GM21381 (cell line): Measurements from ENCODE around the gene MEF2C.
A peak's percentile ranks its signal among the peaks of the same experiment; 100 is the strongest.

Source experiments
- ATAC-seq: cut with Tn5 transposase; IDR thresholded peaks from one replicate; pipeline ENCODE4 v1.9.1; 2021; ENCODE audit warnings: mild to moderate bottlenecking, moderate library complexity; ENCODE audit not compliant: unreplicated experiment

MEF2C gene

DNA sequence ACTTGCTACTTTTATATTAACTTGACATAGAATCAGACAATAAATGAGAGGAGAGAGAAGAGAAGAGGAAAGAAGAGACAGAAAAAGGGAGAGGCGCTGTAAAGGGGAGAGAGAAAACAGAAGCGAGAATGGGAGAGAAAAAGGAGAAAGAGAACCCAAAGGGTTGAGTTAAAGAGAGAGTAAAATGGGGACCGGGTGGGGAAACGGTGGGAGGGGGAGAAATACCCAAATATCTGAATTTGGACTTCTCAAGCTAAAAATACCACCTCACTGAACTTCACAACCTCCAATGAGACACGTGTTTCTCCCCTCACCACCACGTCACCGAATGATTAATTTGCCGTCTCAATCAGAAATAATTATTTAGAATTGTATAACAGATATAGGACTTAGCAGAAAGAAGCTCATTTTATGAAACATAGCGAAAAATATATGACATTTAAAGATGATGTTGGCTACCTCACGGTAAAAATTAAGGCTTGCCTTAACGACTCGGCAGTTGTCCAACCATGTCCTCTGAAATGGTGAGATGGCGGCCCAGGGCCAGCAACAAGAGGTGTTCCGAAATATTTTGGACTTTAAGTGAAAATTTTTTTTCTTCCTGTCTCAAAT lies 204.1 kb downstream of the MEF2C start:
- ATAC-seq: no peak

DNA sequence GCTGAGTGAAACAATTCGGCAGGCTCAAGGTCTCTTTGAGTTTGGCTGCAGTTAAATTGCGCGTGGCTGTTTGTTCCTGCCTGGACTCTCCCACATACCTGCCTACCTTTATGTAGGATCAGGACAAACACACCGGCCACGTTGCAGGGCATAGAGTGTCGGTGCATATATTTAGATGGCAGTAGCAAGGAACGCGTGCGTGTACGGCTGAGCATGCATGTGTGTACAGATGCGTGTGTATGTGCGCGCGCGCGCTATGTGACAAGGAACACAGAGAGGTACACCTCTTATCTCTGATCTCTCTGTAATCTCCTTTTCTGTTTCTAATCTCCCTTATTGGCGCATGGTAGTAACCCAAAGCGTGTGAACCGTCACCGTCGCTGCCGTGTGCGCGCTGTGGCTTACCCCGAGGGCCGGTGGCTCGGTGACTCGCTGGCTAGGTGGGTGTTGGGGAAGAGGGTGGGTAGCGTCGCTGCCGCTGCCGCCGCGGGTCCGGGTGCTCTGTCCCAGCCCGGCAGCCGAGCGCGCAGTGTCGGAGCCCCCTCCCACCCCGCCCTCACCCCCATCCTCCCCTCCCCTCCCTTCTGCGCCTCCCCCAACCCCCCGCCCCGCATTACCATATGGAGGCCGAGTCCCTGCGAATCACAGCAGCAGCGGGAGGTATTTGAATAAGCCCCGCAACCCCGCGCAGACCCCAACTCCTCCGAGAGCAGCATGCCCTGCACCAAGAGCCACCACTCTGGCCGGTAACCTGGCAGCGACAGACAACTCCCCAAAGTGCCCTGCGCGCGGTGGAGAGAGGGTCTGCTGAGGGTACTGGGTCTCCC lies 204.8 kb downstream of the MEF2C start:
- ATAC-seq: no peak

GRCh38 chr5:88677376-88677895 lies 205.5 kb downstream of the MEF2C start:
- ATAC-seq: no peak

DNA sequence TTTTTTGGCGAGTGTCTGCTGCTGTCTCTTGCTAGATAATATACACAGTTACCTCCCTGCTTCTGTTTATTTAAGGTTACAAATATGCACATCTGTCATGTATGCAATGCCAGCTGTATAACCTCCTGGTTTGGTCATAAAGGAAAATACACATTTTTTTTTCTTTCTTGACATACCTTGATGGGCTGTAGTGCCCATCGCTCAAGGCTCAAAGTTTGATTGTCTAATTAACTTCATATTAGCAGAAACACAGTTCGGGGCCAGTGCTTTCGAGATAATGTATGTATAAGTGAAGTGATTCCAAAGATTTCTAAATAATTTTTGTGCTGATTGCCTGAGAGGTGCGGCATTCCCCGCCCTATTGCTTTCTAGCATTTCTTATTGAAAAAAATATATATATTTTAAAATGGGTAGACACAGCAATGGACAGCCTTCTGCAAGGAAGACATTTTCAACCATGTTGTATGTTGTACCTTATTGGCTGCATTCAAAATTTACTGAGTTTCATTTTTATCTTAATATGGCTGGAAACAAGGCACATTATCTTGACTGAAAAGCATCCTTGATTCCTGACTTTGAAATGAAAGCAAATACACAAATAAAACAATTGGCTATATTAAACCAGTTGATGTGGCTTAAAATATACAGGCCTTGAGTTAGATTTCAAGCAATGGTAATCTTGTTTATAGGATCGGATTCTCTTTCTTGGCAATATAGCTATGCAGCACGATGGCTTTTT lies 206.2 kb downstream of the MEF2C start:
- no peak for ATAC-seq

GRCh38 chr5:88675708-88676636 lies 207.0 kb downstream of the MEF2C start:
- peak; percentile 42 for ATAC-seq

- ATAC-seq: peak; percentile 23
These were observed 207.7 kb downstream of the MEF2C start for GRCh38 chr5:88675168-88675707.

DNA sequence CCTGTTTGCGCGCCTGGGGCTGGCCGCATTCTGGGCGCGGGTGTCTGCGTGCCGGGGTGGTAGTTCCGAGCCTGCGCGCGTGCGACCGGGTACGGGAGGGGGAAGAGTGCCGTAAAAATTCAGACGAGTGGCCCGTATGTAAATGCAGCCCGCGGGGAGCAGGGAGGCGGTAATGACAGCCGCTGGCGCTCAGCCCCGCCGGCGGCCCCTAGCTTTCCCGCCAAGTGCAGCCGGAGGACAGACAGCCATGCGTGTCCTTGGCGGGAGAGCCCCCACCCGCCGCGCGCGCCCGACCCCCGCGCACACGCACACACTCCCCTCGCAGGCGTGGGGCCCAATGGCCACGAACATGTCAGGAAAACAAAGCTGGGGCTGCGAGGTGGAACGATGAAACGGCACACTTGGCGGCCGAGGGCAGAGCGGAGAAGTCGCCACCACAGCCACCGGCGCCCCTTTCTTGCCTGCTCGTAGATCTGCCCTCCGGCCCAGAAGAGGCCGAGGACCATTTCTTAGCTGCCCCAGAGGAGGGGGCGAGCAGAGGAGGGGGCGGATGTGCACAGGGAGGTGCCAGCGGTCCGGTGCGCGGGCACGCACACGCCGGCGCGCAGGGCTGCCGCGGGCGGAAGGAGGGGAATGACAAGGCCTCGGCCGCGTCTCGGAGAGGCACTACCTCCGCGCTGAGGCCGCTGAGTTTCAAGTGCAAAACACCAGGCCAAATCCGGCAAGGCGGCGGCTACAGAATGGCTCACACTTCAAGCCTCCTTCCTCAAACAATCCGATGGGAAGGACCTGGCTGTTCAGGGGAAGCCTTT lies 208.4 kb downstream of the MEF2C start:
- ATAC-seq: peak; percentile 67

DNA sequence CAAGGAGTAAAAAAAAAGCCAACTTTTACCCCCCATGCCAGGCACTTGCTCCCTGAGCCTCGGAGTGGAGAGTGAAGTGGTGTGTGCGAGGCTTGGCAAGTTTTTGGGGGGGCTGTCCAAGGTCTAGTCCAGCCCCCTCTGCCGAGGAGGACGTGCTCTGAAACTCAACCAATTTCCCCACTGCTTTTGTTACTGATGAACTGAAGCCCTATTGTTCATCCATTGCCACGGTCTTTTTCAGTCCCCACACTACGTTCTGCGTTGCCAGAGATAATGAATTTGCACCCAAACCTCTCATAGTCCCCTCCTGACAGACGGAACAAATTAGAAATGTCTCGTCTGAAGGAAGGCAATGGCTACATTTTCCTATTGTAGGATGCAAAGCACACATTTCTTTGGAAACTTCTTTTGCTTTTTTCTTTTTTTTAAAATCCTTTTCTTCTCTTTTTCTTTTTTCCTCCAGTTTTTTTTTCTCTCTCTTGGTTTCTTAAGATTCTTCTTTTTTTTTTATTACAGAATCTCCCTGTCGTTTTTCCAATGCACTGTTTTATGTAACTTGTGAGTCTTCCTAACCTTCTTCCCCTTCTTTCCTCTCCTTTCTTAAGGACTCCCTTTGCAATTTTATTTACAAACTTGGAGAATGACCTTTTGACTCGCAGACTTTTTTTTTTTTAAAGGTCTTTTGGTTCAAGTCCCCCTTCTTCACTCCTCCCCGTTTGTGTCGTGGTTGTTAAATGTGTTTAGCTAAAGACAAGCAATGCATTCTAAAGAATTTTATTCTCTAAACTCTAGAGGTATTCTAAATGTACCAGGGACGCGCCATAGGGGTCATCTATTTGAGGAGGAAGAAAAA lies 209.5 kb downstream of the MEF2C start:
- ATAC-seq: no peak

DNA sequence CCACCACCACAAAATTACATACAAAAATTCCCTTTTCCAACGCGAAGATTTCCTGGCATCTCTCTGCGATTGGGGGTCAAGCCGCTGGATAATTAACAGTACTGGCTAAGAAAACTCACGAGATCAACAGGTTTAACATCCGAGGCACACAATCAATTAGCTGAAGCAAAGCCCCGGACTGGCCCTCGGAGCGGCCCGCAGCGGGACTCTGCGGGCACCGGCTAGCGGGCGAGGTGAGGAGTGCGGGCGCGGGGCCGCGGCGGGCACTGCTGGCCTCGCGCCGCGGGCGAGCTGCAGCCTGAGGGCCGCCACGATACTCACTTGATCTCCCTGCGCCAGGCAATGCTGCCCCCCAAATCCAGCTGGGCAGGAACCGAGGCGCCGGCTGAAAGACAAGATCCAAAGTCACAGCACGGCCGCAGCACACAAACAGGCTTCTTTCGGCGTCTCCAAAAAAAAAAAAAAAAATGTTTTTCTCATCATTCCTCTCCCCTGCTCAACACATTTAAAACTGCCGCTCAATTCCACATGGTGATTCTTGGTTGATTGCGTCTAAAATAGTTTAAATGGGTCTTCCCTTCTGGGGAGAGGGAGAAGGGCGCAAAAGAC lies 210.2 kb downstream of the MEF2C start:
- ATAC-seq: no peak

- no peak for ATAC-seq
These were observed 211.2 kb downstream of the MEF2C start for GRCh38 chr5:88671505-88672499.

GRCh38 chr5:88671106-88671504 lies 211.9 kb downstream of the MEF2C start:
- no peak for ATAC-seq

DNA sequence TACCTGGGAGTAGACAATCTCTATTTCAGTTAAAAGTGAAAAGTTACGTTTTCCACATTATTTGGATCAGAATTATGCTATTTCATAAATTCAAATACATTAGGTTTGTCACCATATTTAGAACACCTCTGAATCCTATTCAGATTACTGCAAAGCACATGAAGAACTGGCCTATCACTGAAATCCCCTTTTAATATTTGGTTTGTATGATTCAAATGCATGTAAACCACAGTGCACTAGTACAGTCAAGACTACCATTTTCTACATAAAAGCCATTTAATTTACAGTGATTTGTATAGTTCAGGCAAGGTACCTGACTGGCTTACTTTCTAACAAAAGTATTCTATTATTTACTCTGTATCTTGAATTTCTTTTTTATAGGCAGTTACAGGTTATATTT lies 212.5 kb downstream of the MEF2C start:
- no peak for ATAC-seq

DNA sequence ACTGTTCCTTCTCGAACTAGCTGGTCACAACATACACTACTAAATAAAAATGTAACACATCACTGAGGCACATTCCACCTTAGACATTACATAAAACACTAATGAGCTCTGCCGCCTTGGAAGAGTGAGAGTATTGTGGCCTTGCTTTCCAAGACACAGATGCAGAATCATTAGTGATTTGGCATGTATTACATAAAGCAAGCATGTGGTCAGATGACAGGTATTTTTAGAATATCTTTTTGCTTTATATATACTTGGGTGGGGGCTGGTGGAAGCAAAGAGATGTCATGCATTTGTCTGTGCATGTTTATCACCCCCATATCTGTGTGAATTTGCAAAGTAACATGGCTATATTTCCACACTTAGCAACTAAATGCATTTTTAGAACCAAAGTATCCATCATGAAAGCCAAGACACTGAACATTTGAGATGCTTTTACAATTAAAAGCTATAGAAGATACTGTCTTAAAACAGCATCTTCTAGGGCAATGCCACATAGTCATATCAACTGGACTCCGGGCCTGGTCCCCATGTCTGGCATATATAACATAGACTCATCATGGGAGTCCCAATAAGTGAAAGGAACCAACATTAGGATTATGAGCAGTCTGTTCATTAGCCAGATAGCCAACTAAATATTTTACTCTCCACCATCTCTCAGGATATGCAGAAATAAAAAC lies 213.5 kb downstream of the MEF2C start:
- no peak for ATAC-seq

GRCh38 chr5:88667496-88668201 lies 215.3 kb downstream of the MEF2C start:
- ATAC-seq: peak; percentile 22
